MM.1S (cell line): ENCODE measurements around the gene DDI1.

Experiments
- DNase-seq: peaks from one replicate; pipeline ENCODE4 v3.0.0-alpha.2; 2015
- H2AFZ ChIP-seq: fragments of 300-600 bp; sonication (generic); 2 replicates; pipeline ENCODE4 v1.6.0; 2016; ENCODE audit warnings: antibody characterized with exemption, low read length
- H3F3A ChIP-seq: fragments of 300-600 bp; sonication (generic); 2 replicates; pipeline ENCODE4 v1.6.1; 2016; ENCODE audit warnings: mild to moderate bottlenecking, antibody characterized with exemption, low read length, moderate library complexity, mixed read lengths; ENCODE audit not compliant: insufficient read depth
- H3K27ac ChIP-seq: fragments of 300-600 bp; sonication (generic); 2 replicates; pipeline ENCODE4 v1.5.1; 2016; ENCODE audit warnings: mild to moderate bottlenecking, low read length
- H3K27me3 ChIP-seq: fragments of 300-600 bp; sonication (generic); replicated peaks from 2 replicates; pipeline ENCODE4 v1.6.0; 2016; ENCODE audit warnings: low read length; ENCODE audit not compliant: insufficient read depth
- H3K36me3 ChIP-seq: fragments of 300-600 bp; sonication (generic); replicated peaks from 2 replicates; pipeline ENCODE4 v1.6.1; 2016; ENCODE audit warnings: mild to moderate bottlenecking, low read length, mixed read lengths; ENCODE audit not compliant: insufficient read depth
- H3K4me1 ChIP-seq: fragments of 300-600 bp; sonication (generic); 2 replicates; pipeline ENCODE4 v1.6.1; 2016; ENCODE audit warnings: low read length, mixed read lengths
- H3K4me2 ChIP-seq: fragments of 300-600 bp; sonication (generic); 2 replicates; pipeline ENCODE4 v1.6.0; 2016; ENCODE audit warnings: low read depth, low read length
- H3K4me3 ChIP-seq: fragments of 300-600 bp; sonication (generic); 2 replicates; pipeline ENCODE4 v1.5.1; 2016; ENCODE audit warnings: low read length, mixed read lengths
- H3K79me2 ChIP-seq: fragments of 300-600 bp; sonication (generic); 2 replicates; pipeline ENCODE4 v1.6.1; 2016; ENCODE audit warnings: mixed run types, low read length, mixed read lengths
- H3K9ac ChIP-seq: fragments of 300-600 bp; sonication (generic); 2 replicates; pipeline ENCODE4 v1.6.1; 2016; ENCODE audit warnings: low read length, mixed read lengths
- H3K9me2 ChIP-seq: fragments of 300-600 bp; sonication (generic); replicated peaks from 2 replicates; pipeline ENCODE4 v1.6.1; 2016; ENCODE audit warnings: mild to moderate bottlenecking, low read length, mixed read lengths; ENCODE audit not compliant: insufficient read depth
- H3K9me3 ChIP-seq: fragments of 300-600 bp; sonication (generic); replicated peaks from 2 replicates; pipeline ENCODE4 v1.6.1; 2016; ENCODE audit warnings: mild to moderate bottlenecking, low read length, mixed read lengths; ENCODE audit not compliant: insufficient read depth
- H4K20me1 ChIP-seq: fragments of 300-600 bp; sonication (generic); 2 replicates; pipeline ENCODE4 v1.6.1; 2016; ENCODE audit warnings: mild to moderate bottlenecking, low read length, moderate library complexity, mixed read lengths; ENCODE audit not compliant: insufficient read depth
- EZH2 ChIP-seq: fragments of 300-600 bp; sonication (generic); optimal IDR thresholded peaks from 2 replicates; pipeline ENCODE3; 2017; ENCODE audit warnings: low read depth, mild to moderate bottlenecking, antibody characterized with exemption, low read length, mixed read lengths
- EZH2phosphoT487 ChIP-seq: fragments of 300-600 bp; sonication (generic); IDR thresholded peaks from 2 replicates; pipeline ENCODE4 v1.6.1; 2018; ENCODE audit warnings: antibody characterized with exemption, low read length
- TF ChIP-seq, protein P1 (sequence below): fragments of 300-600 bp; sonication (generic); IDR thresholded peaks from 2 replicates; pipeline ENCODE4 v1.5.1; 2016; ENCODE audit warnings: antibody characterized with exemption, low read length, mixed read lengths

The DDI1 gene

DNA sequence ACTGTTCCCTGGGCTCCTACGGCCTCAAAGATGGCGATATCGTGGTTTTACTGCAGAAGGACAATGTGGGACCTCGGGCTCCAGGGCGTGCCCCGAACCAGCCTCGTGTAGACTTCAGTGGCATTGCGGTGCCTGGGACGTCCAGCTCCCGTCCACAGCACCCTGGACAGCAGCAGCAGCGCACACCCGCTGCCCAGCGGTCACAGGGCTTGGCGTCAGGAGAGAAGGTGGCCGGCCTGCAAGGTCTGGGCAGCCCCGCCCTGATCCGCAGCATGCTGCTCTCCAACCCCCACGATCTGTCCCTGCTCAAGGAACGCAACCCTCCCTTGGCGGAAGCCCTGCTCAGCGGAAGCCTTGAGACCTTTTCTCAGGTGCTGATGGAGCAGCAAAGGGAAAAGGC, 555 bp downstream of the DDI1 start:
- H3K27me3 ChIP-seq: no peaks in the 10 kb centered on the region
- DNase-seq: no peak
- H3K9me2 ChIP-seq: no peaks in the 10 kb centered on the region
- no peak overlapping the region for H2AFZ ChIP-seq
- no peaks in the 10 kb centered on the region for H3F3A ChIP-seq
- no peaks in the 10 kb centered on the region for H3K79me2 ChIP-seq
- H3K9ac ChIP-seq: no peak overlapping the region
- no peak overlapping the region for H3K4me2 ChIP-seq
- no peaks in the 10 kb centered on the region for H3K9me3 ChIP-seq
- H3K4me1 ChIP-seq: no peaks in the 10 kb centered on the region
- TF ChIP-seq EZH2: no peak
- TF ChIP-seq, protein P1, sequence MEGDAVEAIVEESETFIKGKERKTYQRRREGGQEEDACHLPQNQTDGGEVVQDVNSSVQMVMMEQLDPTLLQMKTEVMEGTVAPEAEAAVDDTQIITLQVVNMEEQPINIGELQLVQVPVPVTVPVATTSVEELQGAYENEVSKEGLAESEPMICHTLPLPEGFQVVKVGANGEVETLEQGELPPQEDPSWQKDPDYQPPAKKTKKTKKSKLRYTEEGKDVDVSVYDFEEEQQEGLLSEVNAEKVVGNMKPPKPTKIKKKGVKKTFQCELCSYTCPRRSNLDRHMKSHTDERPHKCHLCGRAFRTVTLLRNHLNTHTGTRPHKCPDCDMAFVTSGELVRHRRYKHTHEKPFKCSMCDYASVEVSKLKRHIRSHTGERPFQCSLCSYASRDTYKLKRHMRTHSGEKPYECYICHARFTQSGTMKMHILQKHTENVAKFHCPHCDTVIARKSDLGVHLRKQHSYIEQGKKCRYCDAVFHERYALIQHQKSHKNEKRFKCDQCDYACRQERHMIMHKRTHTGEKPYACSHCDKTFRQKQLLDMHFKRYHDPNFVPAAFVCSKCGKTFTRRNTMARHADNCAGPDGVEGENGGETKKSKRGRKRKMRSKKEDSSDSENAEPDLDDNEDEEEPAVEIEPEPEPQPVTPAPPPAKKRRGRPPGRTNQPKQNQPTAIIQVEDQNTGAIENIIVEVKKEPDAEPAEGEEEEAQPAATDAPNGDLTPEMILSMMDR: no peak
- TF ChIP-seq EZH2phosphoT487: no peak
- H3K27ac ChIP-seq: no peak overlapping the region
- H4K20me1 ChIP-seq: no peaks in the 10 kb centered on the region
- no peaks in the 10 kb centered on the region for H3K36me3 ChIP-seq
- no peak overlapping the region for H3K4me3 ChIP-seq

- H3K27me3 ChIP-seq: no peaks in the 10 kb centered on the region
- no peaks in the 10 kb centered on the region for H3K4me1 ChIP-seq
- H2AFZ ChIP-seq: no peak overlapping the region
- H4K20me1 ChIP-seq: no peaks in the 10 kb centered on the region
- H3K9me2 ChIP-seq: no peaks in the 10 kb centered on the region
- no peak overlapping the region for H3K9ac ChIP-seq
- no peak overlapping the region for H3K4me3 ChIP-seq
- DNase-seq: no peak
- H3K79me2 ChIP-seq: no peaks in the 10 kb centered on the region
- no peaks in the 10 kb centered on the region for H3F3A ChIP-seq
- H3K9me3 ChIP-seq: no peaks in the 10 kb centered on the region
- no peak overlapping the region for H3K27ac ChIP-seq
- no peak overlapping the region for H3K4me2 ChIP-seq
- no peaks in the 10 kb centered on the region for H3K36me3 ChIP-seq
- TF ChIP-seq EZH2phosphoT487 (no peak), EZH2 (no peak)
- TF ChIP-seq, protein P1: no peak
Observed at GRCh38 chr11:104041792-104042191, 5.4 kb downstream of the DDI1 start.

DNA sequence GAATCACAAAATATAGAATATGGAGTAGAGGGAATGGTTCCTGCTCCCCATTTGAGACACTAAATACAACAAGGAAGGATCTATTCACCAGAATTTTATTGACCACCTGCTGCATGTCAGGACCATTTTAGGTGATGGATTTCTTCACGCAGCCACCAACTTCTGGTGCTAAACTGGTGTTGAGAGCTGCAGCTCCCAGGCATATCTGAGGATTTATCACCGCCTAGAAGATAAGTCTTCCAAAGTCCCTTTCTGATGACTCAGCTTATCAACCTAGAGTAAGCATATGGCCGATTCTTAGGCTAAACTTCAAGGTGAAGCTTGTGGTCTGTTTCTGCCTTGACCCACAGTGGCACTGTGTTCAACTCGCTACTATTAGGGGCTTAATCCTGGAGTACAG, 6.7 kb downstream of the DDI1 start:
- Histone ChIP-seq H3K4me2 (no peak overlapping the region), H3K9me2 (no peaks in the 10 kb centered on the region), H2AFZ (no peak overlapping the region), H3K27ac (no peak overlapping the region), H4K20me1 (no peaks in the 10 kb centered on the region), H3K9ac (no peak overlapping the region), H3F3A (no peaks in the 10 kb centered on the region), H3K36me3 (no peaks in the 10 kb centered on the region), H3K9me3 (no peaks in the 10 kb centered on the region), H3K79me2 (no peaks in the 10 kb centered on the region), H3K4me3 (no peak overlapping the region), H3K4me1 (no peaks in the 10 kb centered on the region), H3K27me3 (no peaks in the 10 kb centered on the region)
- no peak for DNase-seq
- TF ChIP-seq EZH2: no peak
- TF ChIP-seq, protein P1: no peak
- no peak for TF ChIP-seq EZH2phosphoT487
